ENCODE results near the gene C19orf12.

Gene C19orf12

DNA sequence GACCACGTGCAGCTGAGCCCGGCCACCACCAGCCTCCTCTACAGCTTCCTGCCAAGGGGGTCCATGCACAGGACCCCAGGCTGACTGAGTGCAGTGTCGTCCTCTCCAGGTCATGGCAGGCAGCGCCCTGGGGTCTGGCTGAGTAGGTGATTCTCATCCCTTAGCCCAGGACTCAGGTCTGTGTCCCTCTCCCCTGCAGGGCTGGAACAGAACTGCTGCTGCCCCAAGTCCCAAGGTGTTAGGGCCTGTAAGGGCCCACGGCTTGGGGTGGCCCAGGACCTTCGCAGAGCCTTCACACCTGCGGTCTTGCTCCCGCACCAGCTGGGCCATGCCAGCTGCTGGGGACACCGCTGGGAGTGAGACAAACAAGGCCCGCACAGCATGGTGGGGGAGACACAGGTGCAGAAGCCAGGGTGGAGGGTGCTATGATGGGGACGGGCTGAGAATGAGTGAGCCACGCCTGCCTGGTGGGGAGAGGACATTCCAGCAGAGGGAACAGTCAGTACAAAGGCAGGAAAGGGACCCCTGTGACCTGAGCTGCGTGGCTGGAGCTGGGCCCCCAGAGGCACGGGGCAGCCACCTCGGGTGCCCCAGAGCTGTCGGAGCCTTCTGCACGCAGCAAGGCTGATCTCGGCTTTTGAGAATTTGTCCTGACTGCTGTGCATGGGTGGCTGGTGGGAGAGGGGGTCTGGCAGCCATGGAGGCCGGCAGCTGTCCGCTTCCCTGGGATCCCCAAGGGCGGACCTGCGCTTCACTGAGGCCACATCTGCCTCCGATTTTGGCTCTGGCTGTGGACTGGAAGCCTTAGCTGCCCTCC lies 37.9 kb downstream of the C19orf12 start:
- Histone ChIP-seq H3K9me3 (no peaks in the 10 kb centered on the region), H3K4me3 (ENCODE audit: low read depth in 1 of 2, low read length in 1 of 2) (no peak overlapping the region), H3K27me3 (no peaks in the 10 kb centered on the region), H3K27ac (no peak overlapping the region), H3K4me1 (ENCODE audit: control insufficient read depth in 1 of 2, insufficient read depth in 1 of 2, low read depth in 1 of 2, low read length in 1 of 2) (peaks cover 18 to 21% of the 10 kb centered on the region in 2 experiments), H3K36me3 (no peaks in the 10 kb centered on the region)
- TF ChIP-seq, protein P1, sequence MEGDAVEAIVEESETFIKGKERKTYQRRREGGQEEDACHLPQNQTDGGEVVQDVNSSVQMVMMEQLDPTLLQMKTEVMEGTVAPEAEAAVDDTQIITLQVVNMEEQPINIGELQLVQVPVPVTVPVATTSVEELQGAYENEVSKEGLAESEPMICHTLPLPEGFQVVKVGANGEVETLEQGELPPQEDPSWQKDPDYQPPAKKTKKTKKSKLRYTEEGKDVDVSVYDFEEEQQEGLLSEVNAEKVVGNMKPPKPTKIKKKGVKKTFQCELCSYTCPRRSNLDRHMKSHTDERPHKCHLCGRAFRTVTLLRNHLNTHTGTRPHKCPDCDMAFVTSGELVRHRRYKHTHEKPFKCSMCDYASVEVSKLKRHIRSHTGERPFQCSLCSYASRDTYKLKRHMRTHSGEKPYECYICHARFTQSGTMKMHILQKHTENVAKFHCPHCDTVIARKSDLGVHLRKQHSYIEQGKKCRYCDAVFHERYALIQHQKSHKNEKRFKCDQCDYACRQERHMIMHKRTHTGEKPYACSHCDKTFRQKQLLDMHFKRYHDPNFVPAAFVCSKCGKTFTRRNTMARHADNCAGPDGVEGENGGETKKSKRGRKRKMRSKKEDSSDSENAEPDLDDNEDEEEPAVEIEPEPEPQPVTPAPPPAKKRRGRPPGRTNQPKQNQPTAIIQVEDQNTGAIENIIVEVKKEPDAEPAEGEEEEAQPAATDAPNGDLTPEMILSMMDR (IDR thresholded peaks at IDR 0.05): no peak

DNA sequence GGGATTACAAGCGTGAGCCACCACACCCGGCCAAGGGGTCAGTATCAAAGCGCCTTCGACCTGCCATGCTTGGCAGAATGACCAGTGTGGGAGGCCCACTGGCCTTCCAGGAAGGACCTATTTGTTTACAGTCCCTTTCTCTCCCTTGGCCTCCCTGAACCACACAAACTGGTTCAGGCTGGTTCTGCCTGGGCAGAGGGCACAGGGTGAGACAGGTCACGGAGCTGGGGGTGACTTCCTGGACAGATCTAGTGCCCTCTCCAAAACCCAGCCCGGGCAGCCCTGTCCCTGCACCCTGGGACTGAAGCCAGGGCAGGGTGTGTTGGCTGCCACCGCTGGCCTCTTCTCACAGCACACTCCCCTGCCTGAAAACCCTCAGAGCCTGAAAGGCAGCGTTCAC lies 38.5 kb downstream of the C19orf12 start:
- no peak overlapping the region for H3K27ac ChIP-seq
- no peak overlapping the region for H3K4me3 ChIP-seq (ENCODE audit: low read depth in 1 of 2, low read length in 1 of 2)
- no peaks in the 10 kb centered on the region for H3K9me3 ChIP-seq
- no peaks in the 10 kb centered on the region for H3K36me3 ChIP-seq
- H3K4me1 ChIP-seq (ENCODE audit: control insufficient read depth in 1 of 2, insufficient read depth in 1 of 2, low read depth in 1 of 2, low read length in 1 of 2): peaks cover 18 to 21% of the 10 kb centered on the region in 2 experiments
- H3K27me3 ChIP-seq: no peaks in the 10 kb centered on the region
- TF ChIP-seq, protein P1 (IDR thresholded peaks at IDR 0.05): no peak

DNA sequence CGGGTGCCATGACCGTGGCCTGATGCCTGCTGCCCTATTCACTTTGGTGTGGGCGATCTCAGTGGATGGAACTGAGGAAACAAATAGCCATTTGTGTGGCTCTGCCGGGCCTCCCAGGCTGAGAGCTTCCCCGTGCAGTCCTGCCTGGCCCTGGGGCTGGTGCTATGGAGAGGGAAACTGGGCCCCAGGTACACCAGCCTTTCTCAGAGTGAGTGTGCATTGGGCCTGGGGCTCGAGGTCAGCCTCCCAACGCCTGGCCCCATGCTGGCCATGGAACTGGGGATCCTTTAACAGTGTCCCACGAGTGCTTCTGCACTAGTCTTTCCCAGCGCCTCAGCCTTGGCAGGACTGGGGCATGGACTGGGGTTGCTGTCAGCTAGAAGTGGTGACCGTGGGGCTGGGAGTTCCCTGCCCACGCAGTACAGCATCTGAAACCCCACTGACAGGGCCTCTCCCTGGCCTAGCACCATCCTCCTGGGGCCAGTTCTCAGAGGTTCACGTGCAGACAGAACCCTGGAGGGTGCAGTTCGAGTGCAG lies 39.3 kb downstream of the C19orf12 start:
- Histone ChIP-seq H3K27me3 (no peaks in the 10 kb centered on the region), H3K36me3 (no peaks in the 10 kb centered on the region), H3K4me3 (ENCODE audit: low read depth in 1 of 2, low read length in 1 of 2) (no peak overlapping the region), H3K9me3 (no peaks in the 10 kb centered on the region), H3K27ac (no peak overlapping the region), H3K4me1 (ENCODE audit: control insufficient read depth in 1 of 2, insufficient read depth in 1 of 2, low read depth in 1 of 2, low read length in 1 of 2) (peaks cover 10 to 13% of the 10 kb centered on the region in 2 experiments)
- TF ChIP-seq, protein P1 (IDR thresholded peaks at IDR 0.05): no peak

DNA sequence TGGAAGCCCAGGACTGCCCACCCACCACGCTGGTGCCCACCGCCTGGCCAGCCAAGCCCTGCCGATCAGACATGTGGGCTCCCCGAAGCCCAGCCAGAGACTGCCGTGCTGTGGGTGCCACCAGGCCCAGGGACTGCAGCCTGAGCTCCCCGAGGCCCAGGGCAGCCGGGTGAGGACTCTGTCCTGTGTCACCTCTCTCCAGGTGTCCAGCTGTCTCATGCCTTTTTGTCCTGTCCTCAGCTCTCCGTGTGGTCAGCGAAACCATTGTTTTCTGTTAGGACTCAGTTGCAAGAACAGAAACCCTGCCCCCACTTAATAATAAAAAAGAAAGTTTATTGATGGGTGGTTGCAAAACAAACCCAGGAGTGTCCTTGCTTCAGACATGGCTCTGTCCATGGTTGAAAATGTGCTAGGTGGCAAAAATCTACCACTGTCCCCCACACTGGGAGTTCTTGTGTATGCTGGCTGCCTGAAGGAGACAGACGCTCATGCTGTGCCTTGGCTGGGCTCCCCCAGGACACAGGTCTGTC lies 39.9 kb downstream of the C19orf12 start:
- Histone ChIP-seq H3K4me1 (ENCODE audit: control insufficient read depth in 1 of 2, insufficient read depth in 1 of 2, low read depth in 1 of 2, low read length in 1 of 2) (peaks cover 5 to 8% of the 10 kb centered on the region in 2 experiments), H3K27ac (no peak overlapping the region), H3K36me3 (no peaks in the 10 kb centered on the region), H3K4me3 (ENCODE audit: low read depth in 1 of 2, low read length in 1 of 2) (no peak overlapping the region), H3K27me3 (no peaks in the 10 kb centered on the region), H3K9me3 (no peaks in the 10 kb centered on the region)
- TF ChIP-seq, protein P1 (IDR thresholded peaks at IDR 0.05): no peak

DNA sequence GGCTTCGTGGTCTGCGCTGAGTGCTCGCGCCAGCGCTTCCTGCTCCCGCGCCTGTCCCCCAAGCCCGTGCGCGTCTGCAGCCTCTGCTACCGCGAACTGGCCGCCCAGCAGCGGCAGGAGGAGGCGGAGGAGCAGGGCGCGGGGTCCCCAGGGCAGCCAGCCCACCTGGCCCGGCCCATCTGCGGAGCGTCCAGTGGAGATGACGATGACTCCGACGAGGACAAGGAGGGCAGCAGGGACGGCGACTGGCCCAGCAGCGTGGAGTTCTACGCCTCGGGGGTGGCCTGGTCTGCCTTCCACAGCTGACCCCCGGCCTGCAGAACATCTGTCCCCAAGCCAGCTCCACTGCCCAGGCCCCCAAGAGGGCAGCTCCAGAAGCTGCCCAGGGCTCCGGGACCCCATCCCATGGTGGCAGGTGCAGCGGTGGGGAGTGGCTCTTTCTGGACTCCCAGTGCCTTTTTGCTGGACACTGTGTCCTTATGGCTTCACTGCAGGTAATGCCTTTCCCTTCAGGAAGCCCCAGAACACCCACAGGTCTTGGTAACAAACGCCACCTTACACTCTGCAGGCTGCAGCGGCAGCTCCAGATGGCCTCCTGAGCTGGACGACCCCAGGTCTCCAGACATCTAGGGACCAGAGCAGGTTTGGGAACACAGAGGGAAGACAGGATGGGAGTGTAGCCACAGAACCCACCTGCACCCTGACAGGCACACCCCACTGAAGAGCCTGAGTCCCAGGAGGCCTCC lies 40.5 kb downstream of the C19orf12 start:
- Histone ChIP-seq H3K27me3 (no peaks in the 10 kb centered on the region), H3K9me3 (no peaks in the 10 kb centered on the region), H3K4me3 (ENCODE audit: low read depth in 1 of 2, low read length in 1 of 2) (no peak overlapping the region), H3K4me1 (ENCODE audit: control insufficient read depth in 1 of 2, insufficient read depth in 1 of 2, low read depth in 1 of 2, low read length in 1 of 2) (peaks cover 0 to 1% of the 10 kb centered on the region in 2 experiments), H3K36me3 (no peaks in the 10 kb centered on the region), H3K27ac (no peak overlapping the region)
- TF ChIP-seq, protein P1 (IDR thresholded peaks at IDR 0.05): no peak
